Astrocyte (in vitro differentiated cells and primary cell): Measurements from ENCODE around the gene RNF167. TPM values are rescaled to one million over a fixed set of nuclear protein-coding genes. Genes with fewer than 3 reads are reported as not detected.

ENCODE experiments used
- DNase-seq: peaks from one replicate; pipeline ENCODE4 v3.0.0-alpha.2; 2010; ENCODE audit warnings: low read depth
- FAIRE-seq: peaks from 2 replicates; lab custom pipeline; 2011; peaks lifted over from hg19 to GRCh38; lab: Jason Lieb, UNC
- H2AFZ ChIP-seq: 2 replicates; pipeline ENCODE4 v1.6.0; 2012; ENCODE audit warnings: low read depth, low read length, inconsistent platforms
- H3K27ac ChIP-seq: 2 replicates; pipeline ENCODE4 v1.5.1; 2011; ENCODE audit warnings: low read depth, low read length, inconsistent platforms
- H3K27me3 ChIP-seq: 2 replicates; pipeline ENCODE4 v1.6.0; 2011; ENCODE audit warnings: low read length, inconsistent platforms; ENCODE audit not compliant: insufficient read depth
- H3K36me3 ChIP-seq: 2 replicates; pipeline ENCODE4 v1.5.1; 2011; ENCODE audit warnings: low read length, inconsistent platforms; ENCODE audit not compliant: insufficient read depth
- H3K4me1 ChIP-seq: 2 replicates; pipeline ENCODE4 v1.5.1; 2011; ENCODE audit warnings: low read length, inconsistent platforms; ENCODE audit not compliant: insufficient read depth
- H3K4me2 ChIP-seq: 2 replicates; pipeline ENCODE4 v1.6.0; 2012; ENCODE audit warnings: low read length, inconsistent platforms
- H3K4me3 ChIP-seq: 2 replicates; pipeline ENCODE4 v1.5.1; 2011; ENCODE audit warnings: low read depth, mild to moderate bottlenecking, low read length, inconsistent platforms; ENCODE audit not compliant: insufficient read depth
- H3K79me2 ChIP-seq: 2 replicates; pipeline ENCODE4 v1.6.0; 2012; ENCODE audit warnings: mild to moderate bottlenecking, low read length, inconsistent platforms; ENCODE audit not compliant: insufficient read depth
- H3K9ac ChIP-seq: 2 replicates; pipeline ENCODE4 v1.6.0; 2012; ENCODE audit warnings: mild to moderate bottlenecking, low read length, inconsistent platforms
- H3K9me3 ChIP-seq: 2 replicates; pipeline ENCODE4 v1.5.1; 2012; ENCODE audit warnings: low read depth, mild to moderate bottlenecking, low read length, inconsistent platforms; ENCODE audit not compliant: insufficient read depth
- H4K20me1 ChIP-seq: 2 replicates; pipeline ENCODE4 v1.6.0; 2012; ENCODE audit warnings: low read length, inconsistent platforms; ENCODE audit not compliant: insufficient read depth
- H3K27ac Mint-ChIP-seq: one replicate; pipeline ENCODE4 v1.8.0; 2021; ENCODE audit warnings: mild to moderate bottlenecking, mixed read lengths; ENCODE audit not compliant: unreplicated experiment
- H3K27me3 Mint-ChIP-seq: one replicate; pipeline ENCODE4 v1.8.0; 2021; ENCODE audit warnings: low read depth, mixed read lengths; ENCODE audit not compliant: unreplicated experiment
- H3K36me3 Mint-ChIP-seq: one replicate; pipeline ENCODE4 v1.8.0; 2021; ENCODE audit warnings: low read depth, mixed read lengths; ENCODE audit not compliant: unreplicated experiment
- H3K4me1 Mint-ChIP-seq: one replicate; pipeline ENCODE4 v1.8.0; 2021; ENCODE audit warnings: low read depth, mixed read lengths; ENCODE audit not compliant: unreplicated experiment
- H3K4me3 Mint-ChIP-seq: one replicate; pipeline ENCODE4 v1.8.0; 2021; ENCODE audit warnings: mild to moderate bottlenecking, moderate library complexity, mixed read lengths; ENCODE audit not compliant: unreplicated experiment
- H3K9me3 Mint-ChIP-seq: one replicate; pipeline ENCODE4 v1.8.0; 2021; ENCODE audit warnings: mild to moderate bottlenecking, mixed read lengths; ENCODE audit not compliant: unreplicated experiment
- CTCF ChIP-seq: IDR thresholded peaks from 2 replicates; pipeline ENCODE4 v1.5.1; 2011; ENCODE audit warnings: low read depth, mild to moderate bottlenecking, inconsistent platforms, low read length, moderate library complexity; ENCODE audit not compliant: insufficient read depth
- EZH2 ChIP-seq: IDR thresholded peaks from 2 replicates; pipeline ENCODE4 v1.6.1; 2012; ENCODE audit warnings: mild to moderate bottlenecking, low read length, inconsistent platforms; ENCODE audit not compliant: insufficient read depth
- total RNA-seq: library from RNA; stranded (reverse); gene quantifications from 2 replicates; pipeline ENCODE4 v1.2.1, GENCODE V29; 2021

Gene RNF167
- total RNA-seq, 1 donor from 2014 or later = 89.7 TPM

GRCh38 chr17:4967539-4968485 lies 27.7 kb downstream of the RNF167 start, which contains the start of gene SPAG7:
Gene SPAG7, minus strand, starts transcription at chr17:4967817. Its CDS starts 13 bp downstream, at chr17:4967804.
- peak within 1 kb of the TSS; percentile 95 for H3K4me2 ChIP-seq
- peaks cover 27% of the 10 kb centered on the region for H4K20me1 ChIP-seq
- Mint-ChIP-seq H3K9me3 (peaks cover 5% of the 10 kb centered on the region), H3K36me3 (peaks cover 22% of the 10 kb centered on the region), H3K27ac (no peak within 1 kb of the TSS), H3K27me3 (no peaks in the 10 kb centered on the region), H3K4me3 (no peak within 1 kb of the TSS), H3K4me1 (peaks cover 29% of the 10 kb centered on the region)
- H3K79me2 ChIP-seq = peaks cover 54% of the 10 kb centered on the region
- peaks cover 33% of the 10 kb centered on the region for H3K4me1 ChIP-seq
- peak; percentile 94 for DNase-seq
- FAIRE-seq = no peak
- H3K9ac ChIP-seq = peak within 1 kb of the TSS; percentile 93
- no peak for TF ChIP-seq EZH2
- TF ChIP-seq CTCF = no peak
- peak within 1 kb of the TSS; percentile 75 for H2AFZ ChIP-seq
- no peaks in the 10 kb centered on the region for H3K27me3 ChIP-seq
- H3K4me3 ChIP-seq = peak within 1 kb of the TSS; percentile 87
- peak within 1 kb of the TSS; percentile 97 for H3K27ac ChIP-seq
- no peaks in the 10 kb centered on the region for H3K9me3 ChIP-seq
- peaks cover 4% of the 10 kb centered on the region for H3K36me3 ChIP-seq

- peak overlapping the region; percentile 95 for H3K4me2 ChIP-seq
- no peak for DNase-seq
- no peak overlapping the region for H2AFZ ChIP-seq
- H3K4me3 Mint-ChIP-seq = no peak overlapping the region
- no peak overlapping the region for H3K27ac Mint-ChIP-seq
- H3K9me3 Mint-ChIP-seq = peaks cover 5% of the 10 kb centered on the region
- peaks cover 54% of the 10 kb centered on the region for H3K79me2 ChIP-seq
- H3K27me3 Mint-ChIP-seq = no peaks in the 10 kb centered on the region
- H3K4me1 ChIP-seq = peaks cover 33% of the 10 kb centered on the region
- peak overlapping the region; percentile 87 for H3K27ac ChIP-seq
- peaks cover 29% of the 10 kb centered on the region for H3K4me1 Mint-ChIP-seq
- TF ChIP-seq CTCF (no peak), EZH2 (no peak)
- peaks cover 25% of the 10 kb centered on the region for H3K36me3 Mint-ChIP-seq
- peak overlapping the region; percentile 93 for H3K9ac ChIP-seq
- H3K27me3 ChIP-seq = no peaks in the 10 kb centered on the region
- H3K4me3 ChIP-seq = peak overlapping the region; percentile 87
- FAIRE-seq = no peak
- no peaks in the 10 kb centered on the region for H3K9me3 ChIP-seq
- peaks cover 33% of the 10 kb centered on the region for H4K20me1 ChIP-seq
- H3K36me3 ChIP-seq = peaks cover 6% of the 10 kb centered on the region
Observed at GRCh38 chr17:4968486-4969046, 28.5 kb downstream of the RNF167 start.
